ENCODE results near the gene SPRYD7. TPM values are rescaled to one million over a fixed set of nuclear protein-coding genes. Genes with fewer than 3 reads are reported as not detected.
"Not testable (repeated sequence)": the region's sequence is repeated elsewhere in the genome, so short reads cannot be mapped to it uniquely, and the experiment has no call there.

The SPRYD7 gene
- total RNA-seq, 1 donor from 2014 or later: 8.0 TPM

DNA sequence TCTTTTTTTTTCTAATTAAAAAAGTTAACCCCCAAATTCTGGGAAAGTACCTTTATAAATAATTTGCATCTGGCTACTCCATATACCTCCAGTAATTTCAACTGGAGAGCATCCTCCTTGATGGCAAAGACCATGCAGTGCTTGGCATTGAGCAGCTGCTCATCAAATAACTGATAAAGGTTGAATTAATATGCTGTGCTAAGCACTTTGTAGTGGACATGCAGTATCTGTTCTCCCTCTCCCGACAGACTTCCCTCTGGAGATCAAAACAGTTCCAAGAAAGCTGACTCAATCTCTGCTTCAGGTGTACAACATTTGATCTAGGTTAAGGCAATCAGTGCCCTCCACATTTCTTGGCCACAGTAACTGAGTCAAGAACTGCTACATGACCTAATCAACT is 3.3 kb downstream of the SPRYD7 start:
- DNase-seq (ENCODE audit: low read depth): no peak

DNA sequence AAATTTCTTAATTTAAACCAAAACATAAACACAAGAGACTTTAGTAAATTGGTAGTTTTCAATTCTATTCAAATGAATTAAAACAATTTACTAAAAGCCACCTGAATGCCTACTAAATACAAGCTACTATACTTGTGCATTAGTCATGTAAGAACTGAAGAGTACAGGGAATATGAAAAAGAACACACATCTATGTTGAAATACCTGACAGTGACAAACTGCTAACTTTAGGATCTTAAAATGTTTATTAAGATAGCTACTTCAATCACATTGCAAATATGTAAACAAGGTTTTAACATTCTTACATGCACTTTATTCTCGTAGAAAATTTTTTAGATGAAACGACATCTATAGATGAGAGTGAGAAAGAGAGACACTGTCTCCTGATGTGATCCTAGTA is 4.1 kb downstream of the SPRYD7 start:
- DNase-seq (ENCODE audit: low read depth): no peak

DNA sequence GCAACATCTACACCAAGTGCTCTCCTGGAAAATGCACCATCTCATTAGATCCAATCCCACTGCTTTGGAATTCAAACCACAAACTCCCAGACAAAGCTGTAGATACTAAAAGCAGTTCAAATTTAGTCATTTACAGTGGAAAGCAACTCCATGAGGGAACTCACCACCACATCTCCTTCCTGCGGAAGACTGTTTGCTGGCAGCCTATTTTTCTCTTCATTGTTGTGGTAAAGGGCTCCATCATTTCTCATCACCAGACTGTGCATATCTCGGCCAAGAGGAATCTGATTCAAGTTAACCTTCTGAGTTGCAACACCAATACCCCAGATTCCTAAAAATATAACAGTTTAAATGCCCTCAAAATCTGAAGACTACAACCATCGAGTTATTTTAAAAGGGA is 8.4 kb downstream of the SPRYD7 start:
- DNase-seq (ENCODE audit: low read depth): peak; percentile 70

DNA sequence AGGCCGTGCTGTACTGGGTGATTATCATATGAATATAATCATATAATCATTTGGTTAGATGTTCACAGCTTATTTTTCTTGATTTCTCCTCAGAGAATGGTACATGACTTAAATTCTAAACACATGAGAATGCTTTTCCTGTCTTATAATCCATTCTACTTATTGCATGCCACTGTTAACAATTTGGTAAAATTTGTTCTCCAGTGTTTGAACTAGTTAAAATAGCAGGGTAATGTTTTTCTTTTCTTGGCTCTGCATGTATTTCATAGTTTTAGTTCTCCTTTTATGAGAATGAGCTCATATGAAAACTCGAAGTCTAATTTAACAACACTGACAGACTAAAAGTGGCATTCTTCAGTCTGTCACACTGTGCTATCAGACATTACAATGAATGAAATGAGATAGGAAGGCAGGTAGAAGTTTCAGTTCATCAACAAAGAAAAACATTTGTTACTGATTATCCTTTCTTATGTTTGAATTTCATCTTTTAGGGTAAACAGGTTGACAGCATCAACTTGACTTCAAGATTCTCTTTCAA is 10.2 kb downstream of the SPRYD7 start:
- DNase-seq (ENCODE audit: low read depth): no peak

DNA sequence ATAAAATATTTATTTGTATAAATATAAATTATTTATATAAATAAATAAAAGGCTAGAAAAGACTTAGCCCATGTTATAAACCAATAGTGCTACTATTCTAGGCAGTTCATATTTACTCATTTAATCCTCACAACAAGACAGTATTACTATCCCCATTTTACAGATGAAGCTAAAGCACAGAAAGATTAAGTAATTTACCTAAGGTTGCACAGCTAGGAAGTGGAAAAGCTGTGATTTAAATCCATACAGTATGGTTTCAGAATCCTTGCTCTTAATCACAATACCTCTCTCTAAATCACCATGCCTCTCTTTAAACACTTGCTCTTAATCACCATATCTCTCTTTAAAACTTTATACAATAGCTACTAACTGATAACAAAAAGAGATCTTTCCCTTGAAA is 13.8 kb downstream of the SPRYD7 start:
- DNase-seq (ENCODE audit: low read depth): no peak

DNA sequence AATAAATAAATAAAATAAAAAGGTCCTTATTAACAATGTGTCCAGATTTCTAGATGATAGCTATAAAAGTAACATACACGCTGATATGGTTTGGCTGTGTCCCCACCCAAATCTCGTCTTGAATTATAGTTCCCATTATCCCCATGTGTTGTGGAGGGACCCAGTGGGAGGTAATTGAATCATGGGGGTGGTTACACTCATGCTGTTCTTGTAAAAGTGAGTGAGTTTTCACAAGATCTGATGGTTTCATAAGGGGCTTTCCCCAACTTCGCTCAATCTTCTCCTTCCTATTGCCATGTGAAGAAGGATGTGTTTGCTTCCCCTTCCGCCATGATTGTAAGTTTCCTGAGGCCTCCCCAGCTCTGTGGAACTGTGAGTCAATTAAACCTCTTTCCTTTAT is 15.2 kb downstream of the SPRYD7 start:
- DNase-seq (ENCODE audit: low read depth): not testable (repeated sequence)

DNA sequence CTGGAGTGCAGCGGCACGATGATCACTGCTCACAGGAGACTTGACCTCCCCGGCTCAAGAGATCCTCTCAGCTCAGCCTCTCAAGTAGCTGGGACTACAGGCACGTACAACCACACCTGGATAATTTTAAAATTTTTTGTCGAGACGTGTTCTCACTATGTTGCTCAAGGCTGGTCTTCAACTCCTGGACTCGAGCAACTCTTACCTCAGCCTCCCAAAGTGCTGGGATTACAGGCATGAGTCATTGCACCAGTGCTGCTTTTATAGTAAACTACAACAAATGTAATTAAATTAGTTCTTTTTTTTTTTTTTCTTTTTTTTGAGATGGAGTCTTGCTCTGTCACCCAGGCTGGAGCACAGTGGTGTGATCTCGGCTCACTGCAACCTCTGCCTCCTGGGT is 18.0 kb downstream of the SPRYD7 start:
- not testable (repeated sequence) for DNase-seq (ENCODE audit: low read depth)

DNA sequence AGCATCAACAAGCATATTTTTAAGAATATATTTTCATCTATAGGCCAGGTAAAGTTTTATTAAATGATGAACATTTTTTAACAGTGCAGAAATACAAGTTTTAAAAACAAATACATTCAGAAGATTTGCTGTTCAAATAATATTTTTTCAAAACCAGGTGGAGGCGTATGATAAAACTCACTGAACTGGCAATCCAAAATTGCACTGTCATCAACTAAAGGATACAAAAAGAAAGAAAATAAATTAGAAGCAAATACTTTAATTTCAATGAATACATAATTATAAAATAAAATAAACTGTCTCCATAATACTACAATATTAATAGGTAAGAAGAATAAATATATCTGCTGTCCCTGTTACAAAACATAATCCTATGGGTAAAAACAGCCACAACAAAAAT is 21.2 kb downstream of the SPRYD7 start:
- DNase-seq (ENCODE audit: low read depth): no peak

DNA sequence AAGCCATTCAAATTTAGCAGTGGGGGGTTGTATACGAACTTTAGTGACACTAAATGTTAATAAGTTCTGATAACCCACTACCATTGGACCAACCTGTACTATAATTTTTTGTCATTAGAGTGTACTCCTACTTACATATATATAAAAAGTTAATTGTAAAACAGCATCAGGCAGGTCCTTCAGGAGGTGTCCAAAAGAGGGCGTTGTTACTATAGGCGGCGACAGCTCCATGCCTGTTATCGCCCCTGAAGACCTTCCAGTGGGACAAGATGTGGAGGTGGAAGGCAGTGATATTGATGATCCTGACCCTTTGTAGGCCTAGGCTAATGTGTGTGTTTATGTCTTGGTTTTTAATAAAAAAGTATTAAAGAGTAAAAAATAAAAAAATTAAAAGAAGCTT is 27.5 kb downstream of the SPRYD7 start:
- no peak for DNase-seq (ENCODE audit: low read depth)

DNA sequence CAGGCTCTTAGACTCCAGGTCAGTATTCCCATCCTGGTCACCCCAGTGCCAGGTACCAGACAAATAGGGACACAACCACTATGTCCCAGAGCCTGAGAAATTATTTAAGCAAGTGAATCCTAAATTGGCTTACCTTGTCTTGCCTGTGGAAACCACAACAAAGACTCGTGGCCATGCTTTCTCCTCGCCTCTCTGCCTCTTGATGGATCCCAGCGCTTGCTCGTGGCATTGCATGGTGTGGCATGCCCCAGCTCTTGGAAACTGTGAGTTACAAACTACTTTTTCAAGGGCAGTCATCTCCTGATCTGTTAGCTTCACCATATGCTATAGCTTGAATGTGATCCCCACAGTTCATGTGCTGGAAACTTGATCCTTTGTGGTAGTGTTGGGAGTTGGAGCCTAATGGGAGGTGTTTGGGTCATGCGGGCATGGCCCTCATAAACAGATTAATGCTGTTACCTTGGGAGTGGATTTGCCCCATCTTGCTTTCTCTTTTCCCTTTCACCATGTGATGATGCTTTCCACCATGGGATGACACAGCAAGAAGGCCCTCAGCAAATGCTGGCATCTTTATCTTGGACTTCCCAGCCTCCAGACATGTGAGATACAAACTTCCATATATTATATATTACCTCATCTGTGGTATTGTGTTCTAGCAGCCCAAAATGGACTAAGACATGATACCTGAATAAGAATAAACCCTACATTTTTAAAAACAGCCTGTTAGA is 31.2 kb downstream of the SPRYD7 start:
- DNase-seq (ENCODE audit: low read depth): no peak

DNA sequence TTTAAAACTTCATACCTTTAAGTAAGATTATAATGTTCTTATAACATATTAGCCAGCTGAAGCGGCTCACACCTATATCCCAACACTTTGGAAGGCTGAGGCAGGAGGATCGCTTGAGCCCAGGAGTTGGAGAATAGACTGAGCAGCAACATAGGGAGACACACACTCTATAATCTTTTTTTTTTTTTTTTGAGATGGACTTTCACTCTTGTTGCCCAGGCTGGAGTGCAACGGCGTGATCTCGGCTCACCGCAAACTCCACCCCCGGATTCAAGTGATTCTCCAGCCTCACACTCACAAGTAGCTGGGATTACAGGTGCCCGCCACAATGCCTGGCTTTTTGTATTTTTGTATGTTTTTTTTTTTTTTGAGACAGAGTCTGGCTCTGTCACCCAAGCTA is 37.3 kb downstream of the SPRYD7 start:
- DNase-seq (ENCODE audit: low read depth): no peak

DNA sequence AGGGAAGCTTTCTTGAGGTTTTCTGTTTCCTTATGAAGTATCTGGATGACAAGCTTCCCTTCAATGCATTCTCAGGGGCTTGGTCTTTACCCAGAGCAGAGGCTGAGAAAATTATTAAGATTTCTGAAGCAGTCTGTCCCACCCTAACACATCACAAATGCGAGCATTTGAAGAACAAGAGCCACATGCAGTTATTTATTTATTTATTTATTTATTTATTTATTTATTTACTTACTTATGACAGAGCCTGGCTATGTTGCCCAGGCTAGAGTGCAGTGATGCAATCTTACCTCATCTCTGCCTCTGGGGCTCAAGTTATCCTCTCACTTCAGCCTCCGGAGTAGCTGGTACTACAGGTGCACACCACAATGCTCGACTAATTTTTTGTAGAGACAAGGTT is 38.4 kb downstream of the SPRYD7 start:
- DNase-seq (ENCODE audit: low read depth): no peak

DNA sequence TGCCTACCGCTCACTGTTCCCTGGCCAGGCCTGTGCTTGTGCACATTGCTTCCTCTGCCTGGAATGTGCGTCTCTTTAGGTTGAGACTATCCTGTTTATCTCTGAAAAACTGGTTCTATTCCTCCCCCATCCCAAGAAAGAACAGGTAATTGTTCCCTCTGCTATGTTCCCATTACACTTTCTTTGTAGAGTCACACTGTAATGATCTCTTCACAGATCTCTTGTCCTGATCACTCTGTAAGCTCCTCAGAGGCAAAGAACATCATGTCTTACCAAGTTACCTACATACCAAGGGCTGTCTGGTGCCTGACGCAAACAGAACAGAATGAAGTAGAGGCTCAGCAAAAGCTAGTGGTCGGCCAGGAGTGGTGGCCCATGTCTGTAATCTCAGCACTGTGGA is 40.3 kb downstream of the SPRYD7 start:
- no peak for DNase-seq (ENCODE audit: low read depth)

DNA sequence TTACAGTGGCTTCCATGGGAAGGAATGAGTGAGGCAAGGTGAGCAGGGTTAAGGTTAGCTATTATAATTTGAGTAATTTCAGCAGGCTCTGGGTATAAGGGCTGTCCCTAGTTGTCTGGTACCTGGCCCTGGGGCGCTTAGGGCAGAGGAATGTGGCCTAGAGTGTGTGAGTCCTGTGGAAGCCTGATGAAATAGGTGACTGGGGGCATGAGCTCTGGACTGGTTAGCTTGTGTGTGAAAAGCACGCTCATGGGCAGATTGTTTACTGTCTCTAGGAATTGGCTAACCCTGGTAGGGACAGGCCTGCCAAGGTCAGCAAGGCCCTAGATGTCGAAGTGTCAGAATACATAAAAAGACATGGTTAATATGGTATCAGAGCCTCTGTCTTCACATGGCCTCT is 42.5 kb downstream of the SPRYD7 start:
- DNase-seq (ENCODE audit: low read depth): no peak

DNA sequence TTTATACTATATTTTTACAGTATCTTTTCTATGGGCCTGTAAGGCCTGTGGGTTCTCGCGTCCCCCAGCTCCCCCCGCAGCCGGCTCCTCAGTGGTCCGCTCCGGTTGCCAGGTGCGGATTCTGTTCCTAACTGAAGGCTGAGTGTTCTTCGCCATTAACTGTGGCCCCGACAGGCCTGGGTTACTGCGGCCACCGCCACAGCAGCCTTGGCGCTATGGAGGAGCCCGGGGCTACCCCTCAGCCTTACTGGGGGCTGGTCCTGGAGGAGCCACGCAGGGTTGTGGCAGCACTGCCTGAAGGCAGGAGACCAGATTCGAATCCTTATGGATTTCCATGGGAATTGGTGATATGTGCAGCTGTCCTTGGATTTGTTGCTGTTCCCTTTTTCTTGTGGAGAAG is 45.8 kb downstream of the SPRYD7 start:
- no peak for DNase-seq (ENCODE audit: low read depth)

DNA sequence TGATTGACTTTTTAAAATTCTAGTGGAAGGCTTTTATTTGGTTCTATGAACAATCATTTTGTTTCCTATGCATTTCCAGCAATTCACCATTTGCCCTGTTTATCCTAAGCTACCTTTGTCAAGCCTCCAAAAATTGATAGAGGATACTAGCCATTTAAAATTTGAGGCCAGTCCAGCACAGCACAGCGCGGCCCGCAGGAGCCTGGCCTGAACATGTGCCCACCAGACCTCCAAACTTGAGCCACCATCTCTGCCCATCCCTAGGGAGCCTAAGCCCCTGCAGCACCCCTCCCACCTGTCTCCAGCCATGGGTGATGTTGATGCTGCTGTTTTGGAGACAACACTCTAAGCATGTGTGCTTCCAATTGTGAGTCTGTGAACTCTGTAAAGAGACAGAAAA is 57.5 kb downstream of the SPRYD7 start:
- DNase-seq (ENCODE audit: low read depth): no peak

DNA sequence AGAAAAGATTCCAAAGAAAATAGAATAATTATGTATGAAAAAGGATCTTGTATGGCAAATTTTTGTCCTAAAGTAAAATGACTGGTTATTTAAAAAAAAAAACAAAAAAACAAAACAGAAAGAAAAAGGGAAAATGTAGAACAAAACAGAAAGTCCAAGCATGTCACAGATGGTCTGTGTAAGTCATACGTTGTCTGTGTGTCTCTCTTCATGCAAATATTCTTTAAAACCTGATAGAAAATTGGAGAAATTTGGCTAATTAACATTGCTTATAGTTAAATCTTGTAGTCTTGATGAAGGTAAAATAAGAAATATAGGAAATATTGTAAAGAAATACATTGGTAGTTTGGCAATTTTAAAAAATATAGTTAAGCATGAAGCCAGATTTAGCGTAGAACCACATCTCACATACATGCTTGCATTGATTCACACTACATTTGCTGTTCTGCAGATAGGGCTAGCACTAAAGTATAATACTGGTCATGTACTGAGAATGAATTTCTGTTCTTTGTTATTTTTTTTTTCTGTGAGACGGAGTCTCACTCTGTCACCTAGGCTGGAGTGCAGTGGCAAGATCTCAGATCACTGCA is 58.4 kb downstream of the SPRYD7 start:
- no peak for DNase-seq (ENCODE audit: low read depth)

DNA sequence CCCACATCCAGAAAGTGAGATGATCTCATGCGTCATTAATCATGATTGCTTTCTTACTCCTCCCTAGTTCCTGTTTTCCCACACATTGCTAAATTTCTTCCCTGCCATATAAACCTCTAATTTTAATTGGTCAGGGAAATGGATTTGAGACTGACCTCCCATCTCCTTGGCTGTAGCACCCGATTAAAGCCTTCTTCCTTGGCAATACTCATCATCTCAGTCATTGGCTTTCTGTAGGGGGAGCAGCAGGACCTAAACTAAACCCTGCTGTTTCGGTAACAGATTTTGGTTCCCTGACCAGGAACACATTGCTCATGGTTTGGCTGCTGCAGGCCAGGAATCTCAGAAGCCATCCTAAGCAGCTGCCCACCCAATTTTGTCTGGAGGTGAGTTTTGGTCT is 61.7 kb downstream of the SPRYD7 start:
- DNase-seq (ENCODE audit: low read depth): no peak

DNA sequence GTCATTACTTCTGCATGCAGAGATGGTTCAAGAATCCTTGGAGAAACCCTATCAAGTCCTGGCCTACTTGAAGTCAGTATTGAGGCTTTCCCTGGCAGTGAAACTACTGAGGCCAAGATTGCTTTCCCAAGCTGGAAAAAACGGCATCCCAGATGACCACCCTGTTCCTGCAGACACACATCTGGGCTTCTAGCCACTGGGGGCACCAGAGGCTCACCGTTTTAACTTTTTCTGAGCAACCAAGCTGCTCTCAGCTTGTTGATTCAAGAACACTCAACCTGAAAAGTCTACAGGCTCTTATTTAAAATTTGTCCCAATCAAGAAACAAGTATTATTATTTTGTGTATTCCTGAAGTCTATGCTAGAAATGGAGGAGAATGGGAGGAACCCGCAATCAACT is 66.6 kb downstream of the SPRYD7 start:
- DNase-seq (ENCODE audit: low read depth): peak; percentile 16

DNA sequence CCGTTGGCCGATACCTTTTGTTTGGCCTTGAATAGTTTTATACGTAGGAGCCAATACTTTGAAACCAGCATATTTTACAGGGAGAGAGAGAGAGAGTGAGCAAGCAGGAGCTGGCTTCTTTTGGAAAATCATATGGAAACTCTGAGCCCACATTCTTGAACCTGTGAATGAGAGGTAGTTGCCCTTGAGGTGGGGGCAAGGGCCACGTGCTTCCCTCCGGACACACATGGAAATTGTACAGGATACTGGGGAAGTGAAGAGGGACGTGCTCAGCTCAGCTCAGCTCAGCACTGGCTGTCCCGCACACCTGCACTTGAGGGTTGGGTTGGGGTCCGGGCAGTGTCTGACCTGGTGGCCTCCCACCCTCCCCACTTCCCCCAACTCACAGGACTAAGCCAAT is 68.3 kb downstream of the SPRYD7 start:
- no peak for DNase-seq (ENCODE audit: low read depth)

DNA sequence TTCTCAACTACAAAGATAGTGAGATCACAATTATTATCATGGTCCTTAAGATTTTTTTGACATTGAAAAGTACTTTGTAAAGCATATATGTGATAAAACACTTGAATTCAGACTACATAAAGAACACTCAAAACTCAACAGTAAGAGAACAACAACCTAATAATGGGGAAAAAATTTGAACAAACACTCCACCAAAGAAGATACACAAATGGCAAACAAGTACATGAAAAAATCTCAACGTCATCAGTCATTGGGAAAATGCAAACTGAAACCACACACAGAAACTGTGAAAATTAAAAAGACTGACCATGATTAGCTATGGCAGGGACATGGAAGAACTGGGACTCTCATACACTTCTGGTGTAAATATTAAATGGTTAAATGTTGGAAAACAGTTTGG is 70.9 kb downstream of the SPRYD7 start:
- DNase-seq (ENCODE audit: low read depth): no peak

DNA sequence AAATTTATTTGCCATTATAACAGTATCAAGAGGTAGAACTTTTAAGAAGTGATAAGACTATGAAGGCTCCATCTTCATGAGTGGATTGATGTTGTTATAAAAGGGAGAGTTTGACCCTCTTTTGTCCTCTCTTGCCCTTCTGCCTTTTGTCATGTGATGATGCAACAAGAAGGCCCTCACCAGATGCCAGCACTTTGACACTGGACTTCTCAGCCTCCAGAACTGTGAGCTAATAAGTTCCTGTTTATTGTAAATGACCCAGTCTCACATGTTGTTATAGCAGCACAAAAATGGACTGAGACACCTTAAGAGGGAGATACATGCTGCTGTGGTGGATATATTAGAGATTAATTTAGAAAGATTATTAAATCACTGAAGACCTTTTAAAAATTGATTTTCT is 71.6 kb downstream of the SPRYD7 start:
- no peak for DNase-seq (ENCODE audit: low read depth)

Data from renal cortical epithelial cell (primary cell).